GM23248 (cell line): ENCODE results near the gene LSAMP. TPM values are rescaled to one million over a fixed set of nuclear protein-coding genes. Genes with fewer than 3 reads are reported as not detected.

ENCODE experiments used
- DNase-seq: peaks from one replicate; pipeline ENCODE4 v3.0.0-alpha.2; 2015
- H2AFZ ChIP-seq: fragments of 200-600 bp; sonication (generic); 2 replicates; pipeline ENCODE4 v1.6.1; 2016; ENCODE audit warnings: antibody characterized with exemption
- H3F3A ChIP-seq: fragments of 200-600 bp; sonication (generic); 2 replicates; pipeline ENCODE4 v1.6.1; 2016; ENCODE audit warnings: mild to moderate bottlenecking, antibody characterized with exemption, mixed run types; ENCODE audit not compliant: insufficient read depth
- H3K27ac ChIP-seq: fragments of 200-600 bp; sonication (generic); 2 replicates; pipeline ENCODE4 v1.5.1; 2016; ENCODE audit warnings: mild to moderate bottlenecking
- H3K27me3 ChIP-seq: fragments of 200-600 bp; sonication (generic); replicated peaks from 2 replicates; pipeline ENCODE4 v1.6.1; 2016; ENCODE audit warnings: mild to moderate bottlenecking; ENCODE audit not compliant: insufficient read depth
- H3K36me3 ChIP-seq: fragments of 200-600 bp; sonication (generic); 2 replicates; pipeline ENCODE4 v1.6.1; 2016; ENCODE audit warnings: low read depth, mild to moderate bottlenecking
- H3K4me1 ChIP-seq: fragments of 200-600 bp; sonication (generic); 2 replicates; pipeline ENCODE4 v1.6.1; 2016; ENCODE audit warnings: mild to moderate bottlenecking; ENCODE audit not compliant: insufficient read depth
- H3K4me2 ChIP-seq: fragments of 200-600 bp; sonication (generic); one replicate; pipeline ENCODE4 v1.6.1; 2016; ENCODE audit warnings: mild to moderate bottlenecking; ENCODE audit not compliant: unreplicated experiment
- H3K4me3 ChIP-seq: fragments of 200-600 bp; sonication (generic); 2 replicates; pipeline ENCODE4 v1.5.1; 2016; ENCODE audit warnings: mild to moderate bottlenecking
- H3K79me2 ChIP-seq: fragments of 200-600 bp; sonication (generic); 2 replicates; pipeline ENCODE4 v1.6.1; 2016; ENCODE audit warnings: mild to moderate bottlenecking; ENCODE audit not compliant: insufficient read depth
- H3K9ac ChIP-seq: fragments of 200-600 bp; sonication (generic); 2 replicates; pipeline ENCODE4 v1.6.1; 2016; ENCODE audit warnings: mild to moderate bottlenecking
- H3K9me2 ChIP-seq: fragments of 200-600 bp; sonication (generic); 2 replicates; pipeline ENCODE4 v1.6.1; 2016; ENCODE audit warnings: mixed run types, mild to moderate bottlenecking, moderate library complexity; ENCODE audit not compliant: insufficient read depth
- H3K9me3 ChIP-seq: fragments of 200-600 bp; sonication (generic); one replicate; pipeline ENCODE4 v1.6.1; 2017; ENCODE audit warnings: low read depth
- H4K20me1 ChIP-seq: fragments of 200-600 bp; sonication (generic); 2 replicates; pipeline ENCODE4 v1.6.0; 2016; ENCODE audit not compliant: insufficient read depth
- EZH2 ChIP-seq: fragments of 200-600 bp; sonication (generic); IDR thresholded peaks from 2 replicates; pipeline ENCODE4 v1.6.1; 2018; ENCODE audit warnings: antibody characterized with exemption, mild to moderate bottlenecking; ENCODE audit not compliant: insufficient read depth, poor library complexity, severe bottlenecking
- EZH2phosphoT487 ChIP-seq: fragments of 200-600 bp; sonication (generic); IDR thresholded peaks from 2 replicates; pipeline ENCODE4 v1.6.1; 2018; ENCODE audit warnings: antibody characterized with exemption, moderate library complexity, mild to moderate bottlenecking, low read depth; ENCODE audit not compliant: insufficient read depth
- WGBS, 2 experiments: methylation state at CpG; one replicate each; pipeline ENCODE4 v1.1.6; 2015 to 2017; ENCODE audit warnings: low lambda C conversion rate in 2 of 2, low coverage in 1 of 2; ENCODE audit errors: missing lambda C conversion rate in 2 of 2; 5-methylcytosine and 5-hydroxymethylcytosine counted together
- in situ Hi-C: fragments of 300-500 bp; cut with MboI; formaldehyde crosslinking; loops from 2 replicates; pipeline ENCODE4 v1.15.0; 2020
- polyA plus RNA-seq: library from polyadenylated mRNA; unstranded; fragments of >200 nt; fragmentation: Nextera tagmentation; extraction: Ambion mirVana; gene quantifications from 2 replicates; pipeline ENCODE4 v1.2.1, GENCODE V29; 2016
- total RNA-seq: library from RNA; depleted of rRNA; stranded (reverse); fragments of >200 nt; shearing (Covaris generic); gene quantifications from 2 replicates; pipeline ENCODE4 v1.2.3, GENCODE V29; 2014

The LSAMP gene
- total and polyA plus RNA-seq, 2 experiments from 2014 or later = 4.5 to 9.3 TPM

DNA sequence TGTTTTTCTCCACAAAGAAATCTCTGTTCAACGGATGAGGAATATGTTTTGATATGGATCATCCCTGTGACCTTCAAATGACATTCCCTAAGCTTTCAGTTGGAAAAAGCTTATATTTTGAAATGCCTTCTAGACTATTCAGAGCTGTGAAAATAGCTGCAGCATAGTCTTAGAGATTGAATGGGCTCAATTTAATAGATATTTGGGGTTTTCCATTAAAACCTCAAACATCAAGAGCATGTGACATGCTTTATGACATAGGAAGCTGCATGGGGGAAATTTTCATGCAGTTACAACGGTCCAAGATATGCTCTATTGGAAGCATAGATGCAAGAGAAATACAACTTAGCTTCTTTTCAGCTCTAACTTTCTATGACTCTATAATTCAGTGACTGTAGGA lies 102.8 kb downstream of the LSAMP start:
- Histone ChIP-seq H3K4me2 (no peak overlapping the region), H3K27me3 (no peaks in the 10 kb centered on the region), H3K36me3 (no peaks in the 10 kb centered on the region), H2AFZ (no peak overlapping the region), H3K79me2 (no peaks in the 10 kb centered on the region), H3K9ac (no peak overlapping the region), H3K9me3 (no peaks in the 10 kb centered on the region), H3K27ac (no peak overlapping the region), H3K9me2 (no peaks in the 10 kb centered on the region), H4K20me1 (no peaks in the 10 kb centered on the region), H3K4me3 (no peak overlapping the region), H3K4me1 (peaks cover 19% of the 10 kb centered on the region), H3F3A (peaks cover 14% of the 10 kb centered on the region; the same call in 1 of the 2 replicates)
- in situ Hi-C loops = no loop called here
- DNase-seq = no peak
- 35 to 37% methylated on average over 2 of the region's 2 CpGs for WGBS, 2 experiments
- TF ChIP-seq EZH2phosphoT487 (no peak), EZH2 (no peak)

DNA sequence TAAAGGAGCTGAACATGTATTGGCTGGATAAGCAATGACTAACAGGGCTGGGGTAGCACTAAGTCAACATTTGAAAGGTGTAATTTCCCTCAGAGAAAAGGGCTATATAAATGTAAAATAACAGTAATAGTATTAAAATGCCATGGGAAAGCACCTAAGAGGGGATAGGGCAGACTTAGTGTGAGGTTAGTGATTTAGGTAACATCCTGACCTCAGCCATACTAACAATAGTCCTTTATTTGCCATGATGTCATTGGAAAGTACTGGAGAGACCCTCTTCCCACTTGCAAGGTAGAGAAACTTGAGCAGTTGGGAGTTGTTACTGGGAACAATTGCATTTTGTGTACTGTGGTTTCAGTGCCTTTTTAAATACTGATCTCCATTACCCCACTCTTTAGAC lies 103.4 kb downstream of the LSAMP start:
- Histone ChIP-seq H3K4me1 (peaks cover 19% of the 10 kb centered on the region), H3K9ac (no peak overlapping the region), H3K27ac (no peak overlapping the region), H2AFZ (no peak overlapping the region), H3K36me3 (no peaks in the 10 kb centered on the region), H3K27me3 (no peaks in the 10 kb centered on the region), H3K4me3 (no peak overlapping the region), H3F3A (peaks cover 14% of the 10 kb centered on the region; the same call in 1 of the 2 replicates), H4K20me1 (no peaks in the 10 kb centered on the region), H3K9me2 (no peaks in the 10 kb centered on the region), H3K9me3 (no peaks in the 10 kb centered on the region), H3K79me2 (no peaks in the 10 kb centered on the region), H3K4me2 (no peak overlapping the region)
- TF ChIP-seq EZH2phosphoT487 (no peak), EZH2 (no peak)
- in situ Hi-C loops = no loop called here
- no peak for DNase-seq

- Histone ChIP-seq H3K36me3 (no peaks in the 10 kb centered on the region), H3K79me2 (no peaks in the 10 kb centered on the region), H3K9me2 (no peaks in the 10 kb centered on the region), H3K9ac (no peak overlapping the region), H3K4me3 (no peak overlapping the region), H3K4me2 (no peak overlapping the region), H3F3A (peaks cover 14% of the 10 kb centered on the region; the same call in 1 of the 2 replicates), H3K9me3 (no peaks in the 10 kb centered on the region), H3K27ac (no peak overlapping the region), H4K20me1 (no peaks in the 10 kb centered on the region), H3K27me3 (no peaks in the 10 kb centered on the region), H3K4me1 (peaks cover 19% of the 10 kb centered on the region), H2AFZ (no peak overlapping the region)
- in situ Hi-C loops = no loop called here
- TF ChIP-seq EZH2 (no peak), EZH2phosphoT487 (no peak)
- DNase-seq = no peak
- 87 to 88% methylated on average over 2 of the region's 2 CpGs for WGBS, 2 experiments
Measured at GRCh38 chr3:116341381-116341780, 103.9 kb downstream of the LSAMP start.

DNA sequence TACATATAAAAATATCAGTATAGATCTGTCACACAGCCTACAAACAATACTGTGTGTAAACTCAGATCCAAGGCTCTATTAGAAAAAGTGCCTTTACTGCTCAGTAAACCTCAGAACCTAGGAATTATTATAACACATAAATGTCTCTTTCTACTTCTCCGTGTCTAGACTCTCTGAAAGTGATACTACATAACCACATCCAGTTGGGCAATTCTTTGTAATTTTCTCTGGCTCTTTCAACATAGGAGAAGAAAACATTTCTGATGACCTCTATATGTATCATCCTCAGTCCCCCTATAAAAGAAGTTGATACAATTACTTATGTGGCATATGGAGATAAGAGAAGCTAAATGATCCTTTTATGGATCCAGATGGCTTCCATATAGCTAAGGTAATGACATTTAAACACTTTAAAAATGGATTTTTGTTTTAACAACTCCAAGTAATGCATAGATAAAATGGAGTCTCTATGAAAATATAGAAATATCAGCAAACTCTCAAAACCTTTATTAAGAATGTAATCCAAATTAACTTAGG lies 104.5 kb downstream of the LSAMP start:
- Histone ChIP-seq H3K4me2 (peak overlapping the region; percentile 77), H3K9me2 (no peaks in the 10 kb centered on the region), H3F3A (peaks cover 14% of the 10 kb centered on the region; the same call in 1 of the 2 replicates), H3K9ac (peak overlapping the region; percentile 46; the same call in 1 of the 2 replicates), H3K27ac (peak overlapping the region; percentile 69), H4K20me1 (no peaks in the 10 kb centered on the region), H3K36me3 (no peaks in the 10 kb centered on the region), H2AFZ (no peak overlapping the region), H3K27me3 (no peaks in the 10 kb centered on the region), H3K79me2 (no peaks in the 10 kb centered on the region), H3K4me1 (peaks cover 19% of the 10 kb centered on the region), H3K4me3 (0 out of 2 replicates have a peak overlapping the region, but pooled peaks have one; percentile 5), H3K9me3 (no peaks in the 10 kb centered on the region)
- peak; percentile 75 for DNase-seq
- in situ Hi-C loops = no loop called here
- 12 to 21% methylated on average over 1 of the region's 1 CpG for WGBS, 2 experiments
- TF ChIP-seq EZH2 (no peak), EZH2phosphoT487 (no peak)
